ENCODE results near the gene KCTD3. TPM values are rescaled to one million over a fixed set of nuclear protein-coding genes. Genes with fewer than 3 reads are reported as not detected.

KCTD3 gene
- total and polyA plus RNA-seq, 2 experiments from 2014 or later: 34.0 to 40.8 TPM

- H3K9me3 ChIP-seq (ENCODE audit: low read depth): no peaks in the 10 kb centered on the region
- H3K36me3 ChIP-seq: peaks cover 19% of the 10 kb centered on the region
- peaks cover 10% of the 10 kb centered on the region for H3K4me1 ChIP-seq (ENCODE audit: low read depth)
- H3K27ac ChIP-seq: no peak overlapping the region
- no peak overlapping the region for H3K4me3 ChIP-seq
- TF ChIP-seq CTCF (IDR thresholded peaks at IDR 0.05; ENCODE audit: low read depth, low read length): no peak
- no peaks in the 10 kb centered on the region for H3K27me3 ChIP-seq
- no peak for DNase-seq (ENCODE audit: low read depth in 1 of 2, low spot score in 1 of 2)
These were observed 38.9 kb downstream of the KCTD3 start for GRCh38 chr1:215606036-215606435.

GRCh38 chr1:215606564-215607168 lies 39.6 kb downstream of the KCTD3 start:
- Histone ChIP-seq H3K36me3 (peaks cover 19% of the 10 kb centered on the region), H3K27me3 (no peaks in the 10 kb centered on the region), H3K9me3 (ENCODE audit: low read depth) (no peaks in the 10 kb centered on the region), H3K27ac (no peak overlapping the region), H3K4me3 (no peak overlapping the region), H3K4me1 (ENCODE audit: low read depth) (peaks cover 10% of the 10 kb centered on the region)
- TF ChIP-seq CTCF (IDR thresholded peaks at IDR 0.05; ENCODE audit: low read depth, low read length): peak; percentile 52
- peak in 1 of 2 donors; percentile 37 for DNase-seq (ENCODE audit: low read depth in 1 of 2, low spot score in 1 of 2)

- no peak for DNase-seq (ENCODE audit: low read depth in 1 of 2, low spot score in 1 of 2)
- TF ChIP-seq CTCF (IDR thresholded peaks at IDR 0.05; ENCODE audit: low read depth, low read length): no peak
- Histone ChIP-seq H3K36me3 (peaks cover 18% of the 10 kb centered on the region), H3K4me1 (ENCODE audit: low read depth) (peaks cover 10% of the 10 kb centered on the region), H3K27me3 (no peaks in the 10 kb centered on the region), H3K9me3 (ENCODE audit: low read depth) (no peaks in the 10 kb centered on the region), H3K27ac (no peak overlapping the region), H3K4me3 (no peak overlapping the region)
These were observed 40.3 kb downstream of the KCTD3 start for GRCh38 chr1:215607412-215607811.

GRCh38 chr1:215608646-215609045 lies 41.5 kb downstream of the KCTD3 start:
- no peak for TF ChIP-seq CTCF (IDR thresholded peaks at IDR 0.05; ENCODE audit: low read depth, low read length)
- peaks cover 22% of the 10 kb centered on the region for H3K36me3 ChIP-seq
- no peaks in the 10 kb centered on the region for H3K9me3 ChIP-seq (ENCODE audit: low read depth)
- H3K4me3 ChIP-seq: no peak overlapping the region
- no peak for DNase-seq (ENCODE audit: low read depth in 1 of 2, low spot score in 1 of 2)
- no peaks in the 10 kb centered on the region for H3K27me3 ChIP-seq
- peak overlapping the region; percentile 72 for H3K27ac ChIP-seq
- peaks cover 10% of the 10 kb centered on the region for H3K4me1 ChIP-seq (ENCODE audit: low read depth)

- no peak overlapping the region for H3K4me3 ChIP-seq
- TF ChIP-seq CTCF (IDR thresholded peaks at IDR 0.05; ENCODE audit: low read depth, low read length): no peak
- DNase-seq (ENCODE audit: low read depth in 1 of 2, low spot score in 1 of 2): no peak
- H3K27ac ChIP-seq: no peak overlapping the region
- H3K9me3 ChIP-seq (ENCODE audit: low read depth): no peaks in the 10 kb centered on the region
- peaks cover 23% of the 10 kb centered on the region for H3K36me3 ChIP-seq
- H3K27me3 ChIP-seq: no peaks in the 10 kb centered on the region
- peaks cover 10% of the 10 kb centered on the region for H3K4me1 ChIP-seq (ENCODE audit: low read depth)
These were observed 45.3 kb downstream of the KCTD3 start for GRCh38 chr1:215612391-215612790.
